Naive thymus-derived CD4-positive, alpha-beta T cell (primary cell): ENCODE measurements around the gene PTPRM. TPM values are rescaled to one million over a fixed set of nuclear protein-coding genes. Genes with fewer than 3 reads are reported as not detected.

Experiments used
- ATAC-seq: fragments of 150-1000 bp; cut with Tn5 transposase; 2 replicates; pipeline ENCODE4 v1.10.0; 2021; ENCODE audit warnings: mild to moderate bottlenecking, moderate library complexity
- CTCF ChIA-PET: fragments of 350-600 bp; sonication (Branson Sonifier 250); formaldehyde crosslinking; loops from one replicate; lab custom pipeline; 2021; ENCODE audit warnings: antibody characterized with exemption; lab: Charles Lee
- POLR2A ChIA-PET: fragments of 350-600 bp; sonication (Branson Sonifier 250); formaldehyde crosslinking; loops from one replicate; lab custom pipeline; 2021; ENCODE audit warnings: antibody characterized with exemption, inconsistent platforms; lab: Charles Lee
- DNase-seq, 9 donors: peaks; one replicate each; pipeline versions ENCODE4 v3.0.0 to v3.0.0-alpha.2; 2020 to 2022; ENCODE audit warnings: mixed read lengths in 1 of 9
- H3K27ac ChIP-seq: one replicate; pipeline ENCODE4 v1.7.0; 2013; ENCODE audit warnings: mild to moderate bottlenecking, low read depth, low read length, moderate library complexity
- H3K27me3 ChIP-seq, 2 donors: one replicate each; pipeline ENCODE4 v1.7.0; 2013; ENCODE audit warnings: low read length in 2 of 2, mild to moderate bottlenecking in 2 of 2, moderate library complexity in 2 of 2; ENCODE audit not compliant: control insufficient read depth in 2 of 2, insufficient read depth in 2 of 2
- H3K36me3 ChIP-seq, 3 experiments: 1 replicate in 2 of 3; 2 replicates in 1 of 3; pipeline ENCODE4 v1.7.0; 2013; ENCODE audit warnings: low read length in 3 of 3, mild to moderate bottlenecking in 3 of 3, moderate library complexity in 1 of 3; ENCODE audit not compliant: insufficient read depth in 3 of 3, control insufficient read depth in 2 of 3
- H3K4me1 ChIP-seq, 2 donors: one replicate each; pipeline ENCODE4 v1.7.0; 2013; ENCODE audit warnings: low read length in 2 of 2, mild to moderate bottlenecking in 2 of 2, moderate library complexity in 1 of 2; ENCODE audit not compliant: control insufficient read depth in 2 of 2, insufficient read depth in 2 of 2
- H3K4me3 ChIP-seq: 2 replicates; pipeline ENCODE4 v1.7.0; 2013; ENCODE audit warnings: mild to moderate bottlenecking, low read length
- H3K9me3 ChIP-seq, 3 experiments: 1 replicate in 2 of 3; 2 replicates in 1 of 3; pipeline ENCODE4 v1.7.0; 2013; ENCODE audit warnings: low read length in 3 of 3; ENCODE audit not compliant: control insufficient read depth in 2 of 3
- H3K27ac Mint-ChIP-seq, 9 donors: one replicate each; pipeline ENCODE4 v1.8.0; 2020 to 2022; ENCODE audit warnings: mixed read lengths in 9 of 9, mild to moderate bottlenecking in 8 of 9, moderate library complexity in 5 of 9, inconsistent platforms in 2 of 9
- H3K27me3 Mint-ChIP-seq, 5 donors: one replicate each; pipeline ENCODE4 v1.8.0; 2021 to 2022; ENCODE audit warnings: mixed read lengths in 5 of 5, mild to moderate bottlenecking in 1 of 5
- H3K36me3 Mint-ChIP-seq, 5 donors: one replicate each; pipeline ENCODE4 v1.8.0; 2020 to 2022; ENCODE audit warnings: mixed read lengths in 5 of 5, mild to moderate bottlenecking in 3 of 5, inconsistent platforms in 1 of 5
- H3K4me1 Mint-ChIP-seq, 7 donors: one replicate each; pipeline ENCODE4 v1.8.0; 2020 to 2022; ENCODE audit warnings: mixed read lengths in 7 of 7, mild to moderate bottlenecking in 3 of 7, inconsistent platforms in 1 of 7
- H3K4me3 Mint-ChIP-seq, 10 donors: one replicate each; pipeline ENCODE4 v1.8.0; 2020 to 2022; ENCODE audit warnings: mild to moderate bottlenecking in 10 of 10, mixed read lengths in 10 of 10, moderate library complexity in 6 of 10, inconsistent platforms in 2 of 10
- H3K9me3 Mint-ChIP-seq, 11 donors: one replicate each; pipeline ENCODE4 v1.8.0; 2020 to 2022; ENCODE audit warnings: mixed read lengths in 11 of 11, mild to moderate bottlenecking in 4 of 11, inconsistent platforms in 1 of 11, moderate library complexity in 1 of 11
- intact Hi-C, 2 donors: fragments of 100-400 bp; cut with micrococcal nuclease; formaldehyde crosslinking; loops; one replicate each; pipeline ENCODE4 v1.15.1; 2023
- polyA plus RNA-seq, 2 donors: library from polyadenylated mRNA; unstranded; fragments of 300-500 nt; fragmentation: Illumina TruSeq; gene quantifications; one replicate each; pipeline ENCODE4 v1.2.3, GENCODE V29; 2021
- total RNA-seq, 6 experiments: library from RNA in 5 of 6; stranded (reverse) in 5 of 6; gene quantifications; 1 replicate in 5 of 6; 2 replicates in 1 of 6; pipeline ENCODE4 v1.2.3 and lab custom pipeline; 2021 to 2026

Gene PTPRM
- total and polyA plus RNA-seq, 7 experiments from 2014 or later, result 3.8 to 21.2 (median 8.4) TPM

- CTCF ChIA-PET, result no interaction called here
Measured at GRCh38 chr18:7597500-7597899, 30.4 kb downstream of the PTPRM start.

GRCh38 chr18:7598167-7599047, 31.3 kb downstream of the PTPRM start:
- no peak overlapping the region for H3K27ac ChIP-seq
- no peak overlapping the region for H3K4me3 ChIP-seq
- H3K4me1 Mint-ChIP-seq, result no peaks in the 10 kb centered on the region
- H3K9me3 Mint-ChIP-seq, result peaks cover 0 to 10% (median 0%) of the 10 kb centered on the region in 11 donors
- no peak overlapping the region for H3K27ac Mint-ChIP-seq
- ChIA-PET CTCF (no interaction called here), POLR2A (no interaction called here)
- H3K36me3 Mint-ChIP-seq, result no peaks in the 10 kb centered on the region
- H3K4me3 Mint-ChIP-seq, result no peak overlapping the region
- H3K4me1 ChIP-seq, result no peaks in the 10 kb centered on the region
- intact Hi-C loops, result no loop called here
- DNase-seq (no peak), ATAC-seq (no peak)
- H3K36me3 ChIP-seq, result no peaks in the 10 kb centered on the region
- H3K9me3 ChIP-seq, result no peaks in the 10 kb centered on the region
- H3K27me3 ChIP-seq, result no peaks in the 10 kb centered on the region
- peaks cover 0 to 3% (median 0%) of the 10 kb centered on the region in 5 donors for H3K27me3 Mint-ChIP-seq

More at GRCh38 chr18:7597500-7597899, 30.4 kb downstream of the PTPRM start:
- H3K27ac ChIP-seq, result no peak overlapping the region
- intact Hi-C loops, result no loop called here
- ATAC-seq (no peak), DNase-seq (no peak)
- peaks cover 0 to 10% (median 0%) of the 10 kb centered on the region in 11 donors for H3K9me3 Mint-ChIP-seq
- H3K4me3 ChIP-seq, result no peak overlapping the region
- H3K27ac Mint-ChIP-seq, result no peak overlapping the region
- no peaks in the 10 kb centered on the region for H3K36me3 ChIP-seq
- H3K9me3 ChIP-seq, result no peaks in the 10 kb centered on the region
- no peaks in the 10 kb centered on the region for H3K27me3 ChIP-seq
- H3K4me1 ChIP-seq, result no peaks in the 10 kb centered on the region
- H3K27me3 Mint-ChIP-seq, result peaks cover under 1 to 5% (median 2%) of the 10 kb centered on the region in 5 donors
- POLR2A ChIA-PET, result no interaction called here
- H3K4me3 Mint-ChIP-seq, result no peak overlapping the region
- no peaks in the 10 kb centered on the region for H3K36me3 Mint-ChIP-seq
- H3K4me1 Mint-ChIP-seq, result no peaks in the 10 kb centered on the region

- no peak overlapping the region for H3K4me3 Mint-ChIP-seq
- Histone ChIP-seq H3K4me1 (no peaks in the 10 kb centered on the region), H3K27ac (no peak overlapping the region), H3K36me3 (no peaks in the 10 kb centered on the region), H3K9me3 (no peaks in the 10 kb centered on the region), H3K4me3 (no peak overlapping the region), H3K27me3 (no peaks in the 10 kb centered on the region)
- peaks cover 0 to 8% (median 0%) of the 10 kb centered on the region in 11 donors for H3K9me3 Mint-ChIP-seq
- H3K4me1 Mint-ChIP-seq, result no peaks in the 10 kb centered on the region
- ChIA-PET CTCF (no interaction called here), POLR2A (no interaction called here)
- no peak overlapping the region for H3K27ac Mint-ChIP-seq
- peaks cover 0 to 3% (median 0%) of the 10 kb centered on the region in 5 donors for H3K27me3 Mint-ChIP-seq
- intact Hi-C loops, result no loop called here
- ATAC-seq (no peak), DNase-seq (no peak)
- no peaks in the 10 kb centered on the region for H3K36me3 Mint-ChIP-seq
Measured at GRCh38 chr18:7600036-7600435, 32.9 kb downstream of the PTPRM start.

- H3K36me3 ChIP-seq, result no peaks in the 10 kb centered on the region
- POLR2A ChIA-PET, result no interaction called here
- intact Hi-C loops, result no loop called here
Measured at GRCh38 chr18:7600528-7601245, 33.6 kb downstream of the PTPRM start.

GRCh38 chr18:7601246-7601615, 34.1 kb downstream of the PTPRM start:
- DNase-seq (no peak), ATAC-seq (no peak)
- POLR2A ChIA-PET, result no interaction called here
- Histone ChIP-seq H3K27ac (no peak overlapping the region), H3K4me3 (no peak overlapping the region), H3K36me3 (no peaks in the 10 kb centered on the region), H3K9me3 (no peaks in the 10 kb centered on the region), H3K27me3 (no peaks in the 10 kb centered on the region), H3K4me1 (no peaks in the 10 kb centered on the region)
- intact Hi-C loops, result no loop called here
- CTCF ChIA-PET, result no interaction called here
- H3K4me3 Mint-ChIP-seq, result no peak overlapping the region
- H3K27ac Mint-ChIP-seq, result no peak overlapping the region
- no peaks in the 10 kb centered on the region for H3K4me1 Mint-ChIP-seq
- H3K9me3 Mint-ChIP-seq, result peaks cover 0 to 7% (median 0%) of the 10 kb centered on the region in 11 donors
- H3K36me3 Mint-ChIP-seq, result no peaks in the 10 kb centered on the region
- H3K27me3 Mint-ChIP-seq, result peaks cover 0 to 3% (median 0%) of the 10 kb centered on the region in 5 donors

More at GRCh38 chr18:7600528-7601245, 33.6 kb downstream of the PTPRM start:
- H3K4me1 ChIP-seq, result no peaks in the 10 kb centered on the region
- no peak overlapping the region for H3K27ac ChIP-seq
- CTCF ChIA-PET, result no interaction called here
- H3K4me3 Mint-ChIP-seq, result peak overlapping the region in 1 of 10 donors; percentile 24
- no peak overlapping the region for H3K4me3 ChIP-seq
- no peaks in the 10 kb centered on the region for H3K9me3 ChIP-seq
- H3K27me3 Mint-ChIP-seq, result peaks cover 0 to 3% (median 0%) of the 10 kb centered on the region in 5 donors
- no peak for DNase-seq
- no peaks in the 10 kb centered on the region for H3K4me1 Mint-ChIP-seq
- no peaks in the 10 kb centered on the region for H3K27me3 ChIP-seq
- no peak overlapping the region for H3K27ac Mint-ChIP-seq
- H3K36me3 Mint-ChIP-seq, result no peaks in the 10 kb centered on the region
- peaks cover 0 to 7% (median 0%) of the 10 kb centered on the region in 11 donors for H3K9me3 Mint-ChIP-seq
- ATAC-seq, result no peak

- CTCF ChIA-PET, result no interaction called here
- no peak for ATAC-seq
Measured at GRCh38 chr18:7601936-7602335, 34.8 kb downstream of the PTPRM start.

More at GRCh38 chr18:7601936-7602335, 34.8 kb downstream of the PTPRM start:
- POLR2A ChIA-PET, result no interaction called here
- H3K9me3 ChIP-seq, result no peaks in the 10 kb centered on the region
- H3K27me3 ChIP-seq, result no peaks in the 10 kb centered on the region
- Mint-ChIP-seq H3K27me3 (peaks cover 0 to 3% (median 0%) of the 10 kb centered on the region in 5 donors), H3K4me1 (no peaks in the 10 kb centered on the region), H3K9me3 (peaks cover 0 to 7% (median 0%) of the 10 kb centered on the region in 11 donors), H3K36me3 (no peaks in the 10 kb centered on the region), H3K27ac (no peak overlapping the region), H3K4me3 (no peak overlapping the region)
- DNase-seq, result no peak
- H3K36me3 ChIP-seq, result no peaks in the 10 kb centered on the region
- intact Hi-C loops, result no loop called here
- H3K4me1 ChIP-seq, result no peaks in the 10 kb centered on the region
- no peak overlapping the region for H3K4me3 ChIP-seq
- H3K27ac ChIP-seq, result no peak overlapping the region
